ENCODE data around the gene ST6GALNAC2.

The ST6GALNAC2 gene

DNA sequence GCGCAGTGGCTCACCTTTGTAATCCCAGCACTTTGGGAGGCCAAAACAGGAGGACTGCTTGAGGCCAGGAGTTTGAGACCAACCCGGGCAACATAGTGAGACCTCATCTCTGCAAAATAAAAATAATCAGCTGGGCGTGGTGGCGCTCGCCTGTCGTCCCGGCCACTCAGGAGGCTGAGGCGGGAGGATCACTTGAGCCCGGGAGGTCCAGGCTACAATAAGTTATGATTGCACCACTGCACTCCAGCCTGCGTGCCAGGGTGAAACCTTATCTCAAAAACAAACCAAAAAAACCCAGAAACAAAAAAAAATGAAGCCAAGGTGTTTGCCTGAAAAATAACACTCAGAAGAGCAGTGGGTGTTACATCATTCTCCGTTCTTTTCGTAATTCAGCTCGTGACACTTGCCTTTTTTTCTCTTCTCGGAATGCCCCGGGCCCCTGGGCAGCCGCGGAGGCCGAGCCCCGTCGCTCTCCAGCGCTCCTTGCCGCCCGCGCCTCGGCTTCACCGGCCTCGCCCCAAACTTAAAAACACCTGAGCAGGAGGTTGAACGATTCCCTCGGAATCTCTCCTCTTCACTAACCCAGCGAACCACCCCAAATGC lies 28.8 kb downstream of the ST6GALNAC2 start:
- DNase-seq (ENCODE audit: low read depth in 2 of 2) = no peak

DNA sequence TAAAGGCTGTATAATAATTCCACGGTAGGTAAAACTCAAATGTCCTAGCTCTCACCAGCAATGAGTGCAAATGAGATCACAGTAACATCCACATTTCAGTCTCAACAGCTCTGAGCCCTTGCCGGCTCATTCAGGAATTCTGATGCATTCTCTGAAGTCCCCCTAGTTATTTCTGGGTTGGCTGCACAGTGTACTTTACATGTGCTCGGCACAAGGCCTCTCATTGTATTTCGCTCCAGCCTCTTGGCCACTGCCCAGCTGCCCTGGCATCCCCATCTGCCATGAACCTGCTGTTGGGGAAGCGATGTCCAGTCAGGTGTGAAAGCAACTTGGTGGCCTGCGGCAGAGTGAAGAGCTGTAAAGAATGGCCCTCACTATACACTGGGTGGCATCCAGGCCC lies 31.5 kb downstream of the ST6GALNAC2 start:
- no peak for DNase-seq (ENCODE audit: low read depth in 2 of 2)

DNA sequence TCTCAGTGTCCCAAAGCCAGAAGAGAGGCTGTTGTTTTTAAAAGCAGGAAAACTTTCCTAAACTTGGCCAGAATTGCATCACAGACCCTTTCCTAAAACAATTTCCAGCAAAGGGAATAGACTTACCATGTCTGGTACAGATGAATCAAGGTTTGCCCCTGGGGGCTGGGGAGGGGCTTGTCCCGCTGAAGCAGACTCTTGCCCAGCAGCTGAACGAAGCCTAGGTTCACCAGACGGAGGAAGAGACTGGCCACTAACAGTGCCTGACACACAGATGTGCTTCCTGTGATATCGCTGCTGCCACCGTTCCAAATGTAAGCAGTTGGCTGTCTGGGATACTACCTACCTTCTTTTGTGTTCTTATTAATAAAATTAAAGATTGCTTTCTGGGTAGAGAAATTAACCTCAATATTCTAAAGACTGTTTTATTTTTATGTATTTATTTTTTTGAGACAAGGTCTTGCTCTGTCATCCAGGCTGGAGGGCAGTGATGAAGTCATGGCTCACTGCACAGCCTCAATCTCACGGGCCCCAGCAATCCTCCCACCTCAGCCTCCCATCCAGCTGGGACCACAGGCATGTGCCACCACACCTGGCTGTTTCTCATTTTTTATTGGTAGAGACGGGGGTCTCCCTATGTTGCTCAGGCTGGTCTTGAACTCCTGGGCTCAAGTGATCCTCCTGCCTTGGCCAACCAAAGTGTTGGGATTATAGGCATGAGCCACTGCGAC lies 32.3 kb downstream of the ST6GALNAC2 start:
- no peak for DNase-seq (ENCODE audit: low read depth in 2 of 2)

GRCh38 chr17:76551685-76552084 lies 34.0 kb downstream of the ST6GALNAC2 start:
- DNase-seq (ENCODE audit: low read depth in 2 of 2) = no peak

- DNase-seq (ENCODE audit: low read depth in 2 of 2) = no peak
Measured at GRCh38 chr17:76550712-76551615, 34.7 kb downstream of the ST6GALNAC2 start.

GRCh38 chr17:76549539-76549938 lies 36.1 kb downstream of the ST6GALNAC2 start:
- no peak for DNase-seq (ENCODE audit: low read depth in 2 of 2)

- no peak for DNase-seq (ENCODE audit: low read depth in 2 of 2)
Measured at GRCh38 chr17:76549215-76549518, 36.5 kb downstream of the ST6GALNAC2 start.

- DNase-seq (ENCODE audit: low read depth in 2 of 2) = no peak
Measured at GRCh38 chr17:76548378-76549214, 37.1 kb downstream of the ST6GALNAC2 start.

GRCh38 chr17:76547642-76548202 lies 37.9 kb downstream of the ST6GALNAC2 start:
- DNase-seq (ENCODE audit: low read depth in 2 of 2) = no peak

DNA sequence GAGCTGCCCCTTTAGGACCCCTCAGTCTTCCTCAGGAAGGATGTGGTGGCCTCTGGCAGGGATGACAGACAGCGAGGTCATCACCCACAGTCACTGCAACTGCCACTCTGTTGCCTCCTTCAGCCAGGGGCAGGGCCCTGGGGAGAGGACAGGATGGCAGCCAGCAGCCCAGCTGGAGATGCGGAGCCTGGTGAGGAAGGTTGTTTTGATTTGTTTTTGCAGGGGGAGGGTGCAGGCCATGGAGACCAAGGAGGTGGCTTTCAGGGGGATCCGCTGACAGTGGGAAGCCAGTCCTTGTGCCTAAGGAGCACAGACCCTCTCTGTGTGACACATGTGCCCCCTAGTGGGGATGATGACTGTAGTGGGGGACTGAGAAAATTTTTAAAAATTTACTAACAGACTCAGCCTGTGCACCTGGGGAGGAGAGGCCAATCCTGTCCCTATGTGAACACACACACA lies 38.4 kb downstream of the ST6GALNAC2 start:
- no peak for DNase-seq (ENCODE audit: low read depth in 2 of 2)

DNA sequence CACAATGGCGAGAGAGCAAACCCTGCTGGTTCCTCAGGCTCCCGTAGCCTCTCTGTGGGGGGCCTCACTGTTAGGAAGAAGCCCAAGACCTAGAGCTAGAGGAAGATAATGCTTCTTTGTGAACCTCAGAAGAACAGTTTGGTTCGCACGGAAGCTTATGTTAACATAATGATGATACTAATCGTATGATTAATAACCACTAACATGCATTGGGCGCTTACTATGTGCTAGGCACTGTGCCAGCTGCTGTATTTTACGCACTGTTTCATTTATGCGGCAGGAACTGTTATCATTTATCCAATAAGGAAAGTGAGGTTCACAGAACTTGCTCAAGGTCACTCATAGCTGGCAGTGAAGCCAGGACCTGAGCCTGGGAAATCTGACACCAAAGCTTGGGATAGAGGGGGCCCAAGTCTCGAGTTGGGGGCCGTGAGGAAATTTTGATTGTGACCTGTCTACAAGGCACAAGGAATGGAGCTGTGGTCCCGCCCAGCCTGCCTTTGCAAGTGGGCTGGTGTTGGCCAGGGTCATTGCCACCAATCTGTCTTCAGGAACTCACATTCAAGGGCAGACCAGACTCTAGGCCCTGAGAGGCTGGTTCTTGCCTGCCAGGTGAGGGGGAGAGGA lies 39.0 kb downstream of the ST6GALNAC2 start:
- no peak for DNase-seq (ENCODE audit: low read depth in 2 of 2)

GRCh38 chr17:76545918-76546555 lies 39.6 kb downstream of the ST6GALNAC2 start:
- DNase-seq (ENCODE audit: low read depth in 2 of 2) = no peak

DNA sequence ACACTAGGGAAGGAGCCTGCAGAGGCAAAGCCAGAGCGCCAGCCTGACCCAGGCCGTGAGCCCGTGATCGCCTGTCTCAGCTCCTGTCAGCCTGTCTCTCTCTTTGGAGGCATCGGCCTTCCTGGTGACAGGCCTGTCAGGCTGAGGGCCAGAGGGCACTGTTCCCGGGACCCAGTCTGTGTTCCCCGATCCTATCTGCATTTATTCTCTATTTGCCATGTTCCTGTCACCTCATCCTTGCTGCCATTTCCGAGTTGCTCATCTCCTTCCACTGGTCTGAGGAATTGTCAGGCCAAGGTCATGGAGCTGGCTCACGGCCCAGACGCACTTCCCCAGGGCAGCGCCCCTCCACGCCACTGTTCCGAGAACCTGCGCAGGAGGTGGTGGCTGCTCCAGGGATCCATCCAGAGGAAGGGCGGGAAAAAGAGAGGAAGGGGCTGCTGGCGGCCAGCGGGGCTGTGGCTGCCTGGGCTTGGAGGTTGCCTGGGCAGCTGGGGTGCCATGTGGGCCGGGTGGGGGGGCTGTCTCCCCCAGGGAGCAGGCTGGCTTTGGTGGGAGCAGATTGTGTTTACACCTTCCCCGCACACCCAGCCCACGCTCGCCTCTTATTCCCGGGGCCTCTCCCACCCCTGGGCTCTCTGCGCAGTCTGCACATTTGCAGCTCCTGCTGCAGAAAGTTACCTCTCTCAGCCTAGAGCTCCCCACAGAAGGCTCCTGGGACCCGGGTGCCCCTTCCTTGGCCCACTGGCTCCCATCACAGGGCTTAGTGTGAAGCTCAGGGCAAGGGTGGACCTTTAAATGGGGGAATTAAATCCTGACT lies 40.9 kb downstream of the ST6GALNAC2 start:
- no peak for DNase-seq (ENCODE audit: low read depth in 2 of 2)

DNA sequence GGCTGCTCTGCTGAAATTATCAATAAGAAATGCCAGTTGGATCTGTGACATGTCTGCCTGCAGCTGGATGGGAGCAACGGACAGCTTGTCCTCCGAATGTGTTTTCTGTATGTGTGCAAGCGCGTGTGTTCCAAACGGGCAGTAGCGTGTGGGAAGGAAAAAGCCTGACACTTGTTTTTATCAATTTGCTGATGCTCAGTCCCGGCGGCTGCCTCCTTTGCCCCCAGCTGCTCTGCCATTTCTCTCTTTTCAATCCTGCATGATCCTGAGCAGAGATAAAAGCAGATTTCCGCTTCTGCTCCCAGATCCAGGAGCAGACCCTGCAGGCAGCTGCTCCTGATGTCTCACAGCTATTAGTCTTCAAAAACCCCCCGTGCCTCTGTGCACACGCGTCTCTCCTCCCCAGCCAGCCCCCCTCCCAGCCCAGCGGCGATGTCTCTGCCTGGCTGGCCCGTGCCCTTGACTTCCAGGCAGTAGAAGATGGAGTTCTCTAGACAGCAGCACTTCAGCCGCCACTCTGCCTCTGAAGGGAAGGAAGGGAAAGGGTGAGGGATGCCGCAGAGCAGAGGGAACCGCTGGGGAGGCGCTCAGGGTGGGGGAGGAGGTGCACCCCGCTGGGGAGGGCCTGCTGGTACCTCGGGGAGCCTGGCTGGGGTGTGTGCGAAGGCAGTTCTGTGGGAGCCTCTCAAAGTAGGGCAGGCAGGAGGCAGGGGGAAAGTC lies 41.7 kb downstream of the ST6GALNAC2 start:
- no peak for DNase-seq (ENCODE audit: low read depth in 2 of 2)

DNA sequence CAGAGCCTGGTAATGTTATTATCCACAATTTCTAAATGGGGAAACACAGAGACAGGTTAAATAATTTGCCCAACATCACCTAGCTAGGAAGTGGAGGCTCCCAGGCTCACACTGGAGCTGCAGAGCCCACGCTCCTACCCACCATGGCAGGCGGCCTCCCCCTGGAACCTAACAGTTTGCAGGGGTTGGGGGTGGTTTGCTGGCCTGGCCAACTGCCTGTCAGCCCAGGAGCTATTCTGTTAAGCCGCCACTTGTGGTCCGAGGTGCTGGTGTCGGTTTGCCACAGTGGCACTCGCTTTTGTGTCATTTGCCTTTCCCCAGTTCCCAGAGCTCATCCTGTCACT lies 42.2 kb downstream of the ST6GALNAC2 start:
- DNase-seq (ENCODE audit: low read depth in 2 of 2) = no peak

DNA sequence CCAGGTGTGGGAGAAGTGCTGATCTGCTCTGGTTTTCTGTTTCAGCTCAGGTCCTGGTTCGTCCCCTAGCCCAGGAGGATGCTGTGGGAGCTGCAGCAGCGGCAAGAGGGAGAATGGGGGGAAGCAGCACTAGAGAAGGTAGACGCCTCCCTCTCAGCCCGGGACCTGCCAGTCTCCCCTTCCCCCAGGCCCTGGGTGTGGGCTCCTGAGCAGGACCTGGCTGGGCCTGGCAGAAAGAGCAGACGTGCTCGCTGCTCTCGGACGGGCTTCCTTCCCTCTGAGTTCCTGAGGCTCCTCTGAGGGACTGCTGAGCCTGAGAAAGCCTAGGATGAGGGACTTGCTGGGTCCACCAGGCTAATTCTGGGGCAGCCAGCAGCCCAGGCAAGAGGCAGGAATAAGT lies 42.7 kb downstream of the ST6GALNAC2 start:
- DNase-seq (ENCODE audit: low read depth in 2 of 2) = no peak

GRCh38 chr17:76542566-76542971 lies 43.1 kb downstream of the ST6GALNAC2 start:
- no peak for DNase-seq (ENCODE audit: low read depth in 2 of 2)

- no peak for DNase-seq (ENCODE audit: low read depth in 2 of 2)
Measured at GRCh38 chr17:76541739-76542454, 43.8 kb downstream of the ST6GALNAC2 start.

Measured in stimulated activated CD8-positive, alpha-beta memory T cell treated with anti-CD3 and anti-CD28 coated beads, Interleukin-15, amount 100 ng/mL, for 48 hours (primary cell).